HTERT RPE-1 (cell line): ENCODE measurements around the gene AP3M1.
"Not testable (repeated sequence)": the region's sequence is repeated elsewhere in the genome, so short reads cannot be mapped to it uniquely, and the experiment has no call there.

Experiments used
- in situ Hi-C: fragments of 300-500 bp; cut with MboI; formaldehyde crosslinking; loops from 4 replicates; pipeline ENCODE4 v1.14.3; 2020; ENCODE audit warnings: low sequenced_read_pairs

AP3M1 gene

GRCh38 chr10:74150204-74150989 is at the start of gene AP3M1:
AP3M1 (minus strand) TSS chr10:74150828; CDS start chr10:74138379, 12,449 bp downstream.
- in situ Hi-C loops: no loop called here

GRCh38 chr10:74199315-74199714 is 48.7 kb upstream of the AP3M1 start:
- in situ Hi-C loops: no loop called here

- in situ Hi-C loops: no loop called here
Measured at GRCh38 chr10:74194999-74195398, 44.4 kb upstream of the AP3M1 start.

- in situ Hi-C loops: no loop called here
Measured at GRCh38 chr10:74194545-74194944, 43.9 kb upstream of the AP3M1 start.

DNA sequence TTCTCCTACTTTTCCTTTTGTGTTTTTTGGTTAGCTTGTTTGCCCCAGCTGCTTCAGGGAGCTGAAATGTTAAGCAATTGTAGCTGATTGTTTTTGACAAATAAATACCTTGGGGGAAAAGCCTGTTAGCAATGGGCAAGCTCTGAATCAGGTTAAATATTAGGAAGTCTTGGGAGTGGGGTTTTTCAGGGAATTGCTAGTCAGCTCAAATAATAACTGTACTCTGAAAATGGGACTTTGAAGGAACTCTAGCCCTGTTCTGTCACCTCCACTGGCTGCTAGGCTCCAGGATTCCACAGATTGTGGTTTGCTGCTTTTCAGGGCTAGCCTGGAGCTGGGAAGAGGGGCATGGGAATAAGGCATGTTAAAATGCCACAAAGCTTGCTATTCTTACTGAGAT is 39.9 kb upstream of the AP3M1 start:
- in situ Hi-C loops: no loop called here

- in situ Hi-C loops: no loop called here
Measured at GRCh38 chr10:74189999-74190421, 39.4 kb upstream of the AP3M1 start.

GRCh38 chr10:74188617-74189016 is 38.0 kb upstream of the AP3M1 start:
- in situ Hi-C loops: not testable (repeated sequence)

- in situ Hi-C loops: no loop called here
Measured at GRCh38 chr10:74187237-74187636, 36.6 kb upstream of the AP3M1 start.

DNA sequence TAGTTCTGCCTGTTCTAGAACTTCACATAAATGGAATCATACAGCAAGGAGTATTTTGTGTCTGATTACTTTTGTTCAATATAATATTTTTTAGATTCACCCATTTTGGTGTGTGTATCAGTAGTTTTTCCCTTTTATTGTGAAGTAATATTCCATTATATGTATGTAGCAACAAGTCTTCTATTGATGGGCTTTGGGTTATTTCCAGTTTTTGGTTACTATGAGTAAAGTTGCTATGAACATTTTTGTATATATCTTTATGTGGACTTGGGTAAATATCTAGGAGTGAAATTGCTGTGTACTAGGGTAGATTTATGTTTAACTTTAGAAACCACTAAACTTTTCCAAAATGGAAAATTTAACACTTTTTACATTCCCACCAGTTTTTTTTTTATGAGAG is 36.0 kb upstream of the AP3M1 start:
- in situ Hi-C loops: no loop called here

DNA sequence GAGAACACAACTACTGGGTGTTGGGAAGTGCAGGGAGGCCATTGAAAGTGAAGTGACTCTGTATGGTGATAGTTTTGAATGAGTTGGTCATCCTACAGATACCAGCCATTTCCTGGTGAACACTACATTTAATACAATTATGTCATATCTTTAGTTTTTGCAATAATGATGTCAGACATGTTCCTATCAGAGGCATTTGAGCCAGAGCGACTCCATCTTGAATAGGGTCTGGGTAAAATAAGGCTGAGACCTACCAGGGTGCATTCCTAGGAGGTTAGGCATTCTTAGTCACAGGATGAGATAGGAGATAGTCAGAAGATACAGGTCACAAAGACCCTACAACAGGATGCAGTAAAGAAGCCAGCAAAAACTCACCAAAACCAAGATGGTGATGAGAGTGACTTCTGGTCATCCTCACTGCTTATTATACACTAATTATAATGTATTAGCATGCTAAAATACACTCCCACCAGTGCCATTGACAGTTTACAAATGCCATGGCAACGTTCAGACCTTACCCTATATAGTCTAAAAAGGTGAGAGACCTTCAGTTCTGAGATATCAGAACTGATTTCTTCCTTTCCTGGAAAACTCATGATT is 28.6 kb upstream of the AP3M1 start:
- in situ Hi-C loops: no loop called here

DNA sequence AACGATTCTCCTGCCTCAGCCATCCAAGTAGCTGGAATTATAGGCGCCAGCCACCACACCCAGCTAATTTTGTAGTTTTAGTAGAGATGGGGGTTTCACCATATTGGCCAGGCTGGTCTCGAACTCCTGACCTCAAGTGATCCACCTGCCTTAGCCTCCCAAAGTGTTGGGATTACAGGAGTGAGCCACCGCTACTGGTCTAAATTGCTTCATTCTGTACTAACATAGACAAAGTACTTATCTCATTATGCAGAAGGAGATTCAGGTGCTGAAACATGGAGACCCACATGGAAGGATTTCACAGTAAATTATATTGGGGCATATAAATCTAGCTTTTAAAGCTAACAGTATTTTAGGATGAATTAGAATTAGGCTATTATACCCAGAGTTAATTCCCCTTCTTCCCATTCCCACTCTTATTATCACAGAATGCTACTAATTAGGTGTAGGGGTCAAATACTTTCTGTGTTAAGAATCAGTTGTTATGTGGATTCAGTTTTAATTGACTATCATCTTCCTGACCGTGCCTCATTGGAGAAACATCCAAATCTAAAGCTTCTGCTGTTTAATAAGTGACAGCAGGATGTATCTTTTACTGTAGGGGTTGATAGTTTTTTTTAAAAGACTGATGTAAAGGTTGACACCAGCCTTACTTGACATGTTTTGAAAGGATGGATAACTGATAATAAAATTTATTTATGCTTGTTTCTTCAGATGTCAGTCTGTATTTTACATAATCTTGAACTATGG is 27.6 kb upstream of the AP3M1 start:
- in situ Hi-C loops: no loop called here

DNA sequence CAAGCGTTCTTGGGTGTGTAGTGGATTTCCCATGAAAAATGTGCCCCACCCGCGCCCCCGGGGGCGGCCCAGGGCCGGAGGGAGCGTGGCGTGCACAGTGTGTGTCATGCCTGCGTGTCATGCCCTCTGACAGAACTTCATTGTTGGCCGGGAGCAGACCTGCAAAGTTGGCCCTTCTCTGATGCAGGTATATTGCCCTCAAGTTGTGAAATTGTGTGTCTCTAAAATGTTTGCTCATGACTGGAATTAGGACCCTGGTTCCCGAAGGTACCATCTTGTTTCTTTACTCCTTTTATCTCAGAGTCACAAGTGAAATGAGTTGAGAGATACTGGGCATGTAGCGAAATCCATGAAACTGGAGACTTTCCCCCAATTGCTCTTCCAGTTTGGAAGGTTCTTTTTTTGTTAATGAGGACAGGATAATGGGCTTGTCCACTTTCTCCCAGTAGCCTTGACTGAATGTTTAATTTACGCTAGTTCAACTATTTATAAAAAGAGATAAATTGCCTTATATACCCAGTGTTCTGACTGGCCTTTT is 26.6 kb upstream of the AP3M1 start:
- in situ Hi-C loops: no loop called here

DNA sequence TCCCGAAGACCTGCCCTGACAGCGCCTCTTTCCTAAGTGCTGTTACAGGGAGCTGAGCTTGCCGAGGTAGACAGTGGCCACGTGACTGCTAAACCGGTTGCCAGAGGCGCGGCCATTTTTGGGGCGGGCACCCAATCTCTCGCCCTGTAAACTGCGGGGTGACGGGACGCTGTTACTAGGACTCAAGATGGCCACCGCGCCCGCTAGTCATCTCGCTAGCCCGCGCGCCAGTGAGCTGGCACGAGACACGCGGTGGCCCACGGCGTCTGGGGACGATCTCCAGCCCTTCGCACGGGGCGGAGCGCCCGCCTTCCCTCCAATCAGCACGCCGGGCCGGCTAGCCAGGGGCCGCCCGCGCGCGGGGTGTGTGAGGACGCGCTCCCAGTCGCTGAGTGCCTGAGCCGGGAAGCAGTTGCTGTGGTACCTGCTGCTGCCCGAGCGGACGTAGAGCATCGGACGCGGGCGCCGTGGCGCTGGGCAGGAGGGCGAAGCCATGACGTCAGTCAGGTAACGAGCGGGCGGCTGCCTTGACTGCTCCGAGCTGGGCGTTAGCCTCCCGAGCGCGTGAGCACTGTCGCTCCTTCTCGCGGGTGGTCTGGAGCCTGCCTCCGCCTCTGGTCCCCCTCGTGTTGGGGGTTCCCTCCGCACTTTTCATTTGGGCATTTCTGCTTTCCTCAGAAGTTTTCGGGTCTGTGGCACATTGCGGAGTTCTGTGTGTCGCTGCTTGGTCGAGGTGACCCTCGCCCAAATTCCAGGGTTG is 25.9 kb upstream of the AP3M1 start:
- in situ Hi-C loops: no loop called here

DNA sequence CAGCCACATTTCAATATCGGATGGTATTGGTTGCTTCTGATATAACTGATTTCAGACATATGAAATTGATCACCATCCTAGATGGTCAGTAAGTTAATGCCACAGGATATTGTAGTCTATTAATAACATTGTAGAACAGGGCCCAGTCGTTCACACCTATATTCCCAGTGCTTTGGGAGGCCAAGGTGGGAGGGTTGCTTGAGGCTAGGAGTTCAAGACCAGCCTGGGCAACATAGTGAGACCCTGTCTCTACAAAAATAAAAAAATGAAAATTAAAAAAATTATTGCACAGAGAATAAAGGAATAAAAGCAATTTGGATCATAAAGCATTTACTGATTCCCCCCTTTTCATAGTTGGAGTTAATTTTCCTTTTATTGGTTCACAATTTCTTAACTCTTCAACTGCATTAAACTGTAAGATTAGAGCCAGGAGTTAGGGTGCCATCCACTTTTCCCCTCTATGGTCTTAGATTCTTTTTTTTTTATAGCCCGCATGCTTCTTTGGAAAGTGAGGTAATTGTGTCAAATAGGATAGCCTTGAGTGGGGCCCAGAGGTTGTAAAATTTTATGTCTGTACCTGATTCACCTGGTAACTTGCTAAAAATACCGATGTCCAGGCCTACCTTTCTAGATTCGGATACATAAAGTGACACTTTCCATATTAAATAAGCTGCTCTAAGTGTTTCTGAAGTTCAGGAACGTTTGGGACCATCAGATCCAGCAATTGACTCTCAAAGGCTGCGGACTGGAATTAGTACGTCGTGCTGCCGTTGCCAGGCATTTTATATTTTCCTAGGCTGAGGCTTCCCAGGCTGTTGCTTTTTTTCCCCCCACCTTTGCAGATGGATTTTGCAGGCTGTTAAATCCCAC is 25.1 kb upstream of the AP3M1 start:
- in situ Hi-C loops: no loop called here

DNA sequence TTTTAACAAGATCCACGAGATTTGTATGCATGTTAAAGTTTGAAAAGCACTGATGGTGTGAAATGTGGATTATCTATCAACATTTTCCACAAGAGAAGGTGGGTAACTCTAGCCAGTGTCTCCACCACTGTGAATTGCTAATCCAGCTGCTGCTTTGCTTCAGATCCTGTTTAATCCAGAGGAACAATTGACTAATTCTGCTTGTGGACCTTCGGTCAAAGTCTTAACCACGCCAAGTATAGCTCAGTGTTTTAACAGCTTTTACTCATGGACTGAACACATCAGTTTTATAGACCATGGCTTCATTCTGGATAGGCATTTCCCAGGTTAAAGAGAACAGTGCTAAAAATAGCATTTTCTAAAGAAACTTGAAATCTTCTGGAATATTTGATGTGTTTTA is 23.9 kb upstream of the AP3M1 start:
- in situ Hi-C loops: no loop called here

- in situ Hi-C loops: no loop called here
Measured at GRCh38 chr10:74171625-74172024, 21.0 kb upstream of the AP3M1 start.

- in situ Hi-C loops: no loop called here
Measured at GRCh38 chr10:74167443-74167842, 16.8 kb upstream of the AP3M1 start.

GRCh38 chr10:74165530-74165901 is 14.9 kb upstream of the AP3M1 start:
- in situ Hi-C loops: no loop called here

GRCh38 chr10:74164716-74165529 is 14.3 kb upstream of the AP3M1 start:
- in situ Hi-C loops: no loop called here
